Hepatocyte (in vitro differentiated cells): ENCODE data around the gene TMEM245.

Source experiments
- CTCF ChIP-seq: fragments of 200-600 bp; sonication (generic); IDR thresholded peaks from 2 replicates; pipeline ENCODE4 v1.5.1; 2016; ENCODE audit warnings: antibody characterized with exemption, mild to moderate bottlenecking; ENCODE audit not compliant: poor library complexity
- EZH2 ChIP-seq: fragments of 200-600 bp; sonication (generic); IDR thresholded peaks from 2 replicates; pipeline ENCODE4 v1.6.1; 2016; ENCODE audit warnings: antibody characterized with exemption, mild to moderate bottlenecking, borderline replicate concordance
- EZH2phosphoT487 ChIP-seq: fragments of 200-600 bp; sonication (generic); IDR thresholded peaks from one replicate; pipeline ENCODE4 v1.6.1; 2018; ENCODE audit warnings: antibody characterized with exemption, mild to moderate bottlenecking, low read depth, moderate library complexity; ENCODE audit not compliant: unreplicated experiment, severe bottlenecking

GRCh38 chr9:109141375-109141774, 21.6 kb upstream of the TMEM245 start:
- TF ChIP-seq CTCF = no peak
- no peak for TF ChIP-seq EZH2
- TF ChIP-seq EZH2phosphoT487 = no peak
